DMS 273 treated with DMSO at 0.1 percent for 48 hours (cell line): ENCODE results near the gene COL25A1.

ENCODE experiments used
- DNase-seq: peaks from one replicate; lab custom pipeline; 2025; lab: John Stamatoyannopoulos, UW

COL25A1 gene

GRCh38 chr4:109291707-109292238 lies 10.7 kb downstream of the COL25A1 start:
- DNase-seq, result no peak

GRCh38 chr4:109290918-109291317 lies 11.5 kb downstream of the COL25A1 start:
- DNase-seq, result no peak

- DNase-seq, result no peak
These were observed 23.8 kb downstream of the COL25A1 start for GRCh38 chr4:109278594-109279031.

- DNase-seq, result no peak
These were observed 25.9 kb downstream of the COL25A1 start for GRCh38 chr4:109276482-109277095.

GRCh38 chr4:109275066-109275745 lies 27.3 kb downstream of the COL25A1 start:
- DNase-seq, result no peak

GRCh38 chr4:109266891-109267290 lies 35.6 kb downstream of the COL25A1 start:
- no peak for DNase-seq

- DNase-seq, result no peak
These were observed 36.2 kb downstream of the COL25A1 start for GRCh38 chr4:109266236-109266635.

- no peak for DNase-seq
These were observed 38.7 kb downstream of the COL25A1 start for GRCh38 chr4:109263721-109264120.

GRCh38 chr4:109256818-109257217 lies 45.6 kb downstream of the COL25A1 start:
- no peak for DNase-seq

GRCh38 chr4:109254845-109255244 lies 47.6 kb downstream of the COL25A1 start:
- no peak for DNase-seq

GRCh38 chr4:109251396-109251795 lies 51.1 kb downstream of the COL25A1 start:
- no peak for DNase-seq

GRCh38 chr4:109248322-109248900 lies 54.0 kb downstream of the COL25A1 start:
- no peak for DNase-seq

- DNase-seq, result no peak
These were observed 58.6 kb downstream of the COL25A1 start for GRCh38 chr4:109243871-109244270.

GRCh38 chr4:109238746-109239145 lies 63.7 kb downstream of the COL25A1 start:
- no peak for DNase-seq

- DNase-seq, result no peak
These were observed 66.8 kb downstream of the COL25A1 start for GRCh38 chr4:109235683-109236082.

- DNase-seq, result no peak
These were observed 67.9 kb downstream of the COL25A1 start for GRCh38 chr4:109234596-109234995.

- DNase-seq, result no peak
These were observed 68.9 kb downstream of the COL25A1 start for GRCh38 chr4:109233570-109233969.

GRCh38 chr4:109232681-109233080 lies 69.8 kb downstream of the COL25A1 start:
- no peak for DNase-seq

GRCh38 chr4:109231331-109231730 lies 71.1 kb downstream of the COL25A1 start:
- DNase-seq, result no peak

GRCh38 chr4:109229028-109229427 lies 73.4 kb downstream of the COL25A1 start:
- DNase-seq, result no peak

GRCh38 chr4:109218288-109218687 lies 84.2 kb downstream of the COL25A1 start:
- no peak for DNase-seq

- DNase-seq, result no peak
These were observed 86.3 kb downstream of the COL25A1 start for GRCh38 chr4:109216085-109216696.

- no peak for DNase-seq
These were observed 87.0 kb downstream of the COL25A1 start for GRCh38 chr4:109215506-109215905.
